Stimulated activated CD8-positive, alpha-beta memory T cell treated with anti-CD3 and anti-CD28 coated beads, Interleukin-15, amount 100 ng/mL, for 4 hours (primary cell): ENCODE measurements around the gene MYCT1.

Experiments
- DNase-seq, 2 donors: peaks; one replicate each; pipeline ENCODE4 v3.0.0-alpha.2; 2020; ENCODE audit warnings: low read depth in 2 of 2

Gene MYCT1

GRCh38 chr6:152721956-152722355 is 24.3 kb downstream of the MYCT1 start:
- DNase-seq = no peak

- no peak for DNase-seq
These were observed 25.7 kb downstream of the MYCT1 start for GRCh38 chr6:152723398-152723797.

DNA sequence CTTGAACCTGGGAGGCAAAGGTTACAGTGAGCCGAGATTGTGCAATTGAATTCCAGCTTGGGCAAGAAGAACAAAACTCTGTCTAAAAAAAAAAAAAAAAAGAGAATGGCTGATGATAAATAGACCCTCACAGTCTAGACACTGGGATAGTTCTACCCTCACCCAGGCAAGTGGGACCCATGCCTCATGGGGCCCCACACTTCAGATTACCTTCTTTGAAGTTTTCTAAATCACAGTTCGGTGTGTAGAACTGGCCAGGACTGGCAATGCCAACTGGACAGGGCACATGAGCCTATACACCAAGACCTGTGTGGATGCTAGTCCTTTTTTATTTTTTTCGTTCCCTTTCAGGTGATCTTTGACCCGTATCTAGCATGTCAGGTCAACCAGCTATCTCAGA is 28.6 kb downstream of the MYCT1 start:
- no peak for DNase-seq

DNA sequence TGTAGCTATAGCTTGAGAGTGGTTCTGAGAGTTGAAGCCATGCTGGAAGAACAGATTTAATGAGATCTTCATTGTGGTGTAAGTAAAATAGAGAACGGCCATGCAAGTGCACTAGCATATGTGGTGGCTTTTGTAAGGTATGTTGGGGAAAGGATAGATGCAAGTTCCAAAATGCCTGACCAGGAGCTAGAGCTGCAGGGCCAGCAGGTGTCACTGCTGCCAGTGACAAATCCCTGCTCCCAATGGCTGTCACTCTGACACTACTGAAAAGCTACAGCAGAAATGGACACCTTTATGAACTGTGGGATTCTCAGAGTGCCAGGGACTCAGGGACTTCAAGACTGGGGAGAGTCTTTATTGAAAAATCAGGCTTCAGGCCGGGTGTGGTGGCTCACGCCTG is 29.8 kb downstream of the MYCT1 start:
- no peak for DNase-seq

DNA sequence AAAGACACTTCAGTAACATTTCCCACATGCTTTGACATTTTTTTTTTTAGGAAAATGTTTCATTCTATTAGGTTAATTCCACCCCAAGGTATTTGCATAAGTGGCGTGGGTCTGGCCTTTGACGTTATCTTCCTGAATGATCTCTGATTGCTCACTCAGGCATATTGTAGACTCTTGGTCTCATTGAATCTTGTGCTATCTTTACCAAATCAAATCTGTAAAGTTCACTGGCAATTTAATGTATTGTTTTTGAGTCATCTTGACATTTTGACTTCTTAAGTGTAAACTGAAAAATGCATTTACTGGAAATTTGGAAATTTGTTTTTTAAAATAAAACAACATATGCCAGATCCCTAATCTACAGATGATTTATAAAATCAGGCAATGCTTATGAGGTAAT is 36.9 kb downstream of the MYCT1 start:
- DNase-seq = no peak

GRCh38 chr6:152736687-152737273 is 39.1 kb downstream of the MYCT1 start:
- DNase-seq = no peak

DNA sequence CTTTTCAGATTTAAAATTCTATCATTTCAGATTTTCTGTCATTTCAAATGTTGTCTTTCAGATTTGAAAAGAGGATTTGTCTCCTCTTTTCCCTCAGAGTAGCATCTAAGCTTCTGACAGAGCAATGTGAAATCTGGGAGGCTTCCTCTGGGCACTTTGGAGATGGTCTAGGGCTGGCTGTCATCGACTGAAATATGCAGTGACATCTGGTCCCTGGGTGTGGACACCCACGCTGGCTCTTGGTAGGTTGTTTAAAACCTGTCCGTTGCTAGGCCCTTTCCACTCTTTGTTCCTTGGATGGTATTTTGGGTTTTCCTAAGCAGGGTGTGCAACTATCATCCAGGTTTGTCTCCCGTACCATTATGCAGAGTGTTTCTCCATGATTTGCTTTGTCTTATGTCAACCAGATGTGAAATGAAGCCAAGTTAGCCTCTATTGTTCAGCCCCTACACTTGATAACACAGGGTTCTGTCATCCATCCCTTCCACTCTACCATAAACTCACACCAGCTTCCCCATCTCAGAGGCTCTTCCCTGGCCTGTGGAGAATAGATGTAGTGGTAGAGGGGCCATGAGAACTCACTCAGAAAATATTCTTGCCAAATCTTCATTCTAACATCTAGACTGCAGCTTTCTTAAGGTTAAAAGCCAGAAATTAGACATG is 47.9 kb downstream of the MYCT1 start:
- DNase-seq = no peak

GRCh38 chr6:152746172-152746553 is 48.5 kb downstream of the MYCT1 start:
- no peak for DNase-seq

GRCh38 chr6:152748843-152749242 is 51.1 kb downstream of the MYCT1 start:
- DNase-seq = no peak

GRCh38 chr6:152749336-152749735 is 51.6 kb downstream of the MYCT1 start:
- no peak for DNase-seq

DNA sequence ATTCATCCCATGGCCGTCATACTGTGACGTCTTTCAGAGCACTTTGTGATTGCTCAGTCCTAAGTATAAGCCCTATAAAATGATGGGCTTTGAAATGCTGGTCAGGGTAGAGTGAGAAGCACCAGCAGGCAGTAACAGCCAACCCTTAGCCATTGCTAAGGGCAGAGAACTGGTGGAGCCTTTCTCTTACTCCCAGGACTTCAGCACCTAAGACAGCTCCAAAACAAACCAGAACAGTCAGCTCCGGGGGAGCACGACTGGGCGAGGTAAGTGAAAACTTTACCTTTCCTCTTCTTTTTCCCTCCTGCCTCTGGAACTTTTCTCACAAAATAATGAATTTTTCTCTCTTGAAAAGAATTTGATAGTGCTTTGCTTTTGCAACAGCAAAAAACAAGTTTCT is 53.0 kb downstream of the MYCT1 start, which contains the start of gene VIP:
Gene VIP, plus strand, starts transcription at position 104 of the 400 bp plus-strand sequence. CDS start 1,381 bp downstream, outside the sequence.
- DNase-seq = no peak

DNA sequence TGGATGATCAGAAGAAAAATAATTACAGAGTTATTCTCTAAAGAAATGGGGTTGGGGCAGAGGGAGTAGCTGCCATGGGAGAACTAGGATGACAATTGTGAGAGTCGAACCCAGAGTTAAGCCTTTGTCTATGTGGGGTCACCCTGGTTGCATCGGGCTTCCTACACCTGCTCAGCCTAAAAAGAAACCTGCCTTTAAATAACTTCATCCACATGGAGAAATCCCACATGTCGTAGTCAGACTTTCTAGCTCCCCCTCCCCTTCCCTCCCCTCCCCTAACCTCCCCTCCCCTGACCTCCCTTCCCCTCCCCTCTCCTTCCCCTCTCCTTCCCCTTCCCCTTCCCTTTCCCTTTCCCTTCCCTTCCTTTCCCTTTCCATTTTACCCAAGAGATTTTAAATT is 67.6 kb downstream of the MYCT1 start:
- no peak for DNase-seq

- DNase-seq = no peak
These were observed 71.5 kb downstream of the MYCT1 start for GRCh38 chr6:152769159-152769558.

DNA sequence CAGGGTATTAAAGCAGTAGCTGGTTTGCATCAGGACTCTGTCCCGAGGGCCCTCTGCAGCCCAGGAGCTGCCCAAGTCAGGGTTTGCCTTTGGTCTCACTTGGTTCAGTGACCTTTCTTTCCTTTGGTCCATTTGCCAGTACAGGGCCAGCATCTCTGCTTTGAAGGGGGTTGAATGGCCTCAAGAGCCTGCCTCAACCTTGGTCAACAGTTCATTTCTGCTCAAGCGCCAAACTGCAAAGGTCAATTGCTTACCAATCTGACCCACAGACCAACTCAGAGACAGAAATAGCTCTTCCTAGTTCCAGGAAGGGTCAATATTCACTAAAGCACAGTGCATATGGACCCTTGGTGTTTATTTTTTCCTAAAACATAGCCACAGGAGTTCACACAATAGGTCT is 72.3 kb downstream of the MYCT1 start:
- no peak for DNase-seq

DNA sequence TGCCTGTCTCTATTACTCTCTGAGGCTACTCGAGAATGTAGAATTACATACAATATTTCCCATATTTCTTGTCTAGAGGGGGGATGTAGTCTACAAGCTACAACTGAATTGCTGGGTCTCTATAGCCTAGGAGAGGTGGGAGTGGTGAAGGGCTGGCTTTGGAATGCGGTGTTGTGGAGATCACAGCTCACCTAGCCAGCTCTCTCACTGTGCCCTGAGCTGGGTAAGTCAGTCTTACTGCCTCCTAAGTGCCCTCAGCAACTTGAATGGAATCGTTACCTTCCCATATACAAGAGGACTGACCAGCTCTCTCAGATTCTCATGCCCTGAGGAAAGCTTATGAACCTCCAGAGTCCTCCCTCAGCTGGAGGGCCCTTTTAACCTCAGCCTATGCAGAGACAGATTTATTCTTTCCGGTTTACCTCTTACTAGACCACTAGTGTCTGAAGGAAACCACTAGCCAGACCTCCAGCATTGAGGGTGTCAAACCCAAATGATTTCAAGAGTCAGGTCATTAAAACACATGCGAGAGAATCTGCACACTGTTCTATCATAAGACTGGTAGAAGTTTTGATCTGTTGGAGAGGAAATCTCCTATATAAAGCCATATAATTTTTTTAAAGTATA is 73.5 kb downstream of the MYCT1 start:
- no peak for DNase-seq
